NT2/D1 (cell line): ENCODE data around the gene ERC1.
"Not testable (repeated sequence)": the region's sequence is repeated elsewhere in the genome, so short reads cannot be mapped to it uniquely, and the experiment has no call there.

Experiments used
- DNase-seq: peaks from one replicate; pipeline ENCODE4 v3.0.0-alpha.2; 2011; ENCODE audit warnings: low read depth, low spot score
- H3K27me3 ChIP-seq: 2 replicates; pipeline ENCODE4 v1.6.0; 2011; ENCODE audit warnings: mild to moderate bottlenecking; ENCODE audit not compliant: insufficient read length, insufficient read depth
- H3K36me3 ChIP-seq: 2 replicates; pipeline ENCODE4 v1.6.1; 2011; ENCODE audit warnings: mild to moderate bottlenecking, low read length, mixed read lengths; ENCODE audit not compliant: insufficient read depth, insufficient read length
- H3K4me1 ChIP-seq: 2 replicates; pipeline ENCODE4 v1.5.1; 2011; ENCODE audit not compliant: insufficient read depth, insufficient read length
- H3K4me3 ChIP-seq: 2 replicates; pipeline ENCODE4 v1.5.1; 2011; ENCODE audit warnings: low read depth; ENCODE audit not compliant: insufficient read length
- H3K9ac ChIP-seq: 2 replicates; pipeline ENCODE4 v1.6.0; 2011; ENCODE audit warnings: low read depth; ENCODE audit not compliant: insufficient read length
- H3K9me3 ChIP-seq: 2 replicates; pipeline ENCODE4 v1.5.1; 2011; ENCODE audit warnings: mild to moderate bottlenecking, low read length; ENCODE audit not compliant: insufficient read depth
- SUZ12 ChIP-seq: IDR thresholded peaks from 2 replicates; pipeline ENCODE4 v1.6.1; 2011; ENCODE audit not compliant: insufficient read length, insufficient read depth; ENCODE audit errors: extremely low read depth
- YY1 ChIP-seq: IDR thresholded peaks from 2 replicates; pipeline ENCODE4 v1.6.1; 2011; ENCODE audit not compliant: insufficient read length, insufficient read depth
- ZNF274 ChIP-seq: IDR thresholded peaks from 2 replicates; pipeline ENCODE4 v1.6.1; 2011; ENCODE audit warnings: mild to moderate bottlenecking, low read depth, low read length

ERC1 gene

GRCh38 chr12:1325666-1326065 is 334.6 kb downstream of the ERC1 start:
- DNase-seq, result no peak
- TF ChIP-seq SUZ12 (no peak), ZNF274 (no peak), YY1 (no peak)
- no peak overlapping the region for H3K9ac ChIP-seq

GRCh38 chr12:1326258-1326657 is 335.2 kb downstream of the ERC1 start:
- Histone ChIP-seq H3K9me3 (no peaks in the 10 kb centered on the region), H3K9ac (no peak overlapping the region), H3K36me3 (no peaks in the 10 kb centered on the region), H3K4me3 (no peak overlapping the region), H3K4me1 (no peaks in the 10 kb centered on the region), H3K27me3 (no peaks in the 10 kb centered on the region)
- no peak for TF ChIP-seq YY1
- DNase-seq, result no peak

More at GRCh38 chr12:1325666-1326065, 334.6 kb downstream of the ERC1 start:
- H3K9me3 ChIP-seq, result no peaks in the 10 kb centered on the region
- H3K36me3 ChIP-seq, result no peaks in the 10 kb centered on the region
- H3K27me3 ChIP-seq, result no peaks in the 10 kb centered on the region
- no peaks in the 10 kb centered on the region for H3K4me1 ChIP-seq
- H3K4me3 ChIP-seq, result no peak overlapping the region

GRCh38 chr12:1328391-1328790 is 337.4 kb downstream of the ERC1 start:
- Histone ChIP-seq H3K9ac (no peak overlapping the region), H3K9me3 (no peaks in the 10 kb centered on the region), H3K36me3 (no peaks in the 10 kb centered on the region), H3K4me1 (no peaks in the 10 kb centered on the region), H3K4me3 (no peak overlapping the region), H3K27me3 (no peaks in the 10 kb centered on the region)
- no peak for DNase-seq
- TF ChIP-seq SUZ12 (no peak), ZNF274 (no peak)

GRCh38 chr12:1329784-1330476 is 338.9 kb downstream of the ERC1 start:
- no peaks in the 10 kb centered on the region for H3K4me1 ChIP-seq
- no peaks in the 10 kb centered on the region for H3K9me3 ChIP-seq
- no peaks in the 10 kb centered on the region for H3K27me3 ChIP-seq
- H3K36me3 ChIP-seq, result no peaks in the 10 kb centered on the region
- DNase-seq, result no peak
- TF ChIP-seq YY1 (no peak), ZNF274 (no peak), SUZ12 (no peak)
- no peak overlapping the region for H3K9ac ChIP-seq
- H3K4me3 ChIP-seq, result no peak overlapping the region

- Histone ChIP-seq H3K4me1 (no peaks in the 10 kb centered on the region), H3K36me3 (no peaks in the 10 kb centered on the region), H3K4me3 (no peak overlapping the region), H3K9ac (no peak overlapping the region), H3K9me3 (no peaks in the 10 kb centered on the region), H3K27me3 (no peaks in the 10 kb centered on the region)
- DNase-seq, result no peak
- TF ChIP-seq ZNF274 (no peak), YY1 (no peak), SUZ12 (no peak)
Observed at GRCh38 chr12:1330477-1330827, 339.4 kb downstream of the ERC1 start.

GRCh38 chr12:1332327-1332726 is 341.3 kb downstream of the ERC1 start:
- no peaks in the 10 kb centered on the region for H3K27me3 ChIP-seq
- H3K9ac ChIP-seq, result no peak overlapping the region
- DNase-seq, result no peak
- H3K4me1 ChIP-seq, result no peaks in the 10 kb centered on the region
- H3K36me3 ChIP-seq, result no peaks in the 10 kb centered on the region
- no peaks in the 10 kb centered on the region for H3K9me3 ChIP-seq
- H3K4me3 ChIP-seq, result no peak overlapping the region
- TF ChIP-seq YY1 (no peak), ZNF274 (no peak), SUZ12 (no peak)

- Histone ChIP-seq H3K4me1 (no peaks in the 10 kb centered on the region), H3K4me3 (no peak overlapping the region), H3K36me3 (no peaks in the 10 kb centered on the region), H3K9ac (no peak overlapping the region), H3K9me3 (no peaks in the 10 kb centered on the region), H3K27me3 (no peaks in the 10 kb centered on the region)
- TF ChIP-seq YY1, result no peak
- TF ChIP-seq SUZ12, result no peak
- DNase-seq, result no peak
Observed at GRCh38 chr12:1338483-1339177, 347.6 kb downstream of the ERC1 start.

GRCh38 chr12:1339178-1339541 is 348.1 kb downstream of the ERC1 start:
- not testable (repeated sequence) for H3K9me3 ChIP-seq, H3K27me3 ChIP-seq, DNase-seq, H3K4me1 ChIP-seq, H3K4me3 ChIP-seq, H3K9ac ChIP-seq, H3K36me3 ChIP-seq
